ENCODE results near the gene ASB2.

The ASB2 gene

DNA sequence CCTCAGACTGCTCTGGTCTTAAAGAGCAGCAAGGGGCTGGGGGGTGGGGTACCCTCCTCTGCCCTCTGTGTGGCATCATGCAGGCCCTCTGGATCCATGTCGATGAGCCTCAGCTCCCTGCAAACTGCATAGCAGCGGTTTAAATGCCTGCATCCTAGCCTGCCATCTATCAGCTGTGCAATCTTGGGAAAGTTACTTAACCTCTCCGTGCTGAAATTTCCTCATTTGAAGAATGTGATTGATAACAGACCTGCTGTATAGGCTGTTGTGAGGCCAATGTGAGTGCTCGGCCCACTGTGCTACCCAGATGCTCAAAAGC is 45.4 kb downstream of the ASB2 start:
- Histone ChIP-seq H3K4me3 (ENCODE audit: low read depth in 1 of 2, low read length in 2 of 2) (no peak overlapping the region), H3K4me1 (ENCODE audit: insufficient read depth, low read length) (no peaks in the 10 kb centered on the region), H3K27me3 (ENCODE audit: insufficient read depth, low read length, poor library complexity) (no peaks in the 10 kb centered on the region), H3K27ac (ENCODE audit: low read length) (no peak overlapping the region), H3K9ac (ENCODE audit: low read depth, low read length) (no peak overlapping the region), H3K79me2 (ENCODE audit: insufficient read depth, low read length) (no peaks in the 10 kb centered on the region), H2AFZ (ENCODE audit: low read depth, low read length) (no peak overlapping the region), H3K4me2 (ENCODE audit: insufficient read depth, low read length) (no peak overlapping the region), H4K20me1 (ENCODE audit: insufficient read depth, low read length) (peaks cover 4% of the 10 kb centered on the region; the same call in 1 of the 2 replicates), H3K9me3 (ENCODE audit: insufficient read depth, low read length, severe bottlenecking) (no peaks in the 10 kb centered on the region), H3K36me3 (ENCODE audit: insufficient read depth, low read length) (no peaks in the 10 kb centered on the region)
- TF ChIP-seq EZH2 (IDR thresholded peaks at IDR 0.05; ENCODE audit: borderline replicate concordance, low read depth, low read length, severe bottlenecking) = no peak
- no peak for TF ChIP-seq CTCF (IDR thresholded peaks at IDR 0.05; ENCODE audit: borderline replicate concordance, extremely low read depth, low read length, poor library complexity, severe bottlenecking)
- DNase-seq (no peak), ATAC-seq (ENCODE audit: insufficient read depth, low read depth) (no peak)

GRCh38 chr14:93930296-93930988 is 45.9 kb downstream of the ASB2 start:
- Histone ChIP-seq H3K9ac (ENCODE audit: low read depth, low read length) (no peak overlapping the region), H3K36me3 (ENCODE audit: insufficient read depth, low read length) (no peaks in the 10 kb centered on the region), H3K27me3 (ENCODE audit: insufficient read depth, low read length, poor library complexity) (no peaks in the 10 kb centered on the region), H4K20me1 (ENCODE audit: insufficient read depth, low read length) (peaks cover 3% of the 10 kb centered on the region; the same call in 1 of the 2 replicates), H3K9me3 (ENCODE audit: insufficient read depth, low read length, severe bottlenecking) (no peaks in the 10 kb centered on the region), H3K4me2 (ENCODE audit: insufficient read depth, low read length) (no peak overlapping the region), H3K79me2 (ENCODE audit: insufficient read depth, low read length) (no peaks in the 10 kb centered on the region), H3K27ac (ENCODE audit: low read length) (no peak overlapping the region), H3K4me3 (ENCODE audit: low read depth in 1 of 2, low read length in 2 of 2) (no peak overlapping the region), H3K4me1 (ENCODE audit: insufficient read depth, low read length) (no peaks in the 10 kb centered on the region), H2AFZ (ENCODE audit: low read depth, low read length) (no peak overlapping the region)
- TF ChIP-seq CTCF (IDR thresholded peaks at IDR 0.05; ENCODE audit: borderline replicate concordance, extremely low read depth, low read length, poor library complexity, severe bottlenecking) = no peak
- no peak for TF ChIP-seq EZH2 (IDR thresholded peaks at IDR 0.05; ENCODE audit: borderline replicate concordance, low read depth, low read length, severe bottlenecking)
- DNase-seq (no peak), ATAC-seq (ENCODE audit: insufficient read depth, low read depth) (no peak)

DNA sequence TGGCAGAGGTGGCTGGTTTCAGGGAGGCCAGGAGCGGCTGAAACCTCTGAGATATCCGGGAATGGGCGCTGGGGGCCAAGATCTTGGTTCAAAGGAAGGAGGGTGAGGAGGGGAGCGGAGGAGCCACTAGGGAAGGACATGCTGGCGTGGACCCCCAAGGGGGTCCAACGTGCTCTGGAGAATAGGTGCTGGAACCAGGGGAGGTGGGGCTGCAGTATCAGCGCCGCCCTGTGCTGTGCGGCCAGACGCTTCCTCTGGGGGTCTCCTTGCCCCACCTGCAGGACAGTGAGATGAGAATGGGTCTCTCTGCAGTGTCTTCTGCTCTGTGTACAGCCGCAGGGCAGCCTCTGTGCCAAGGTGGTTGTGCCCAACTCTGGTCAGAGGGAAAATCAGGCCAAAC is 46.7 kb downstream of the ASB2 start:
- ATAC-seq (ENCODE audit: insufficient read depth, low read depth) = no peak
- no peaks in the 10 kb centered on the region for H3K27me3 ChIP-seq (ENCODE audit: insufficient read depth, low read length, poor library complexity)
- no peak overlapping the region for H3K4me2 ChIP-seq (ENCODE audit: insufficient read depth, low read length)

More for the DNA sequence above, 46.7 kb downstream of the ASB2 start:
- H3K4me3 ChIP-seq (ENCODE audit: low read depth in 1 of 2, low read length in 2 of 2) = no peak overlapping the region
- no peaks in the 10 kb centered on the region for H3K4me1 ChIP-seq (ENCODE audit: insufficient read depth, low read length)
- peaks cover under 1% of the 10 kb centered on the region; the same call in 1 of the 2 replicates for H4K20me1 ChIP-seq (ENCODE audit: insufficient read depth, low read length)
- TF ChIP-seq CTCF (IDR thresholded peaks at IDR 0.05; ENCODE audit: borderline replicate concordance, extremely low read depth, low read length, poor library complexity, severe bottlenecking) = no peak
- TF ChIP-seq EZH2 (IDR thresholded peaks at IDR 0.05; ENCODE audit: borderline replicate concordance, low read depth, low read length, severe bottlenecking) = no peak
- no peak for DNase-seq
- no peaks in the 10 kb centered on the region for H3K9me3 ChIP-seq (ENCODE audit: insufficient read depth, low read length, severe bottlenecking)
- no peaks in the 10 kb centered on the region for H3K79me2 ChIP-seq (ENCODE audit: insufficient read depth, low read length)
- H3K27ac ChIP-seq (ENCODE audit: low read length) = no peak overlapping the region
- H3K9ac ChIP-seq (ENCODE audit: low read depth, low read length) = no peak overlapping the region
- no peaks in the 10 kb centered on the region for H3K36me3 ChIP-seq (ENCODE audit: insufficient read depth, low read length)
- no peak overlapping the region for H2AFZ ChIP-seq (ENCODE audit: low read depth, low read length)

All from DND-41 (cell line).